Stimulated activated CD4-positive, alpha-beta T cell treated with anti-CD3 and anti-CD28 coated beads, Interleukin-1b, Interleukin-23, amount 100 ng/mL, for 24 hours (primary cell): ENCODE results near the gene TSPAN16.
"Not testable (repeated sequence)": the region's sequence is repeated elsewhere in the genome, so short reads cannot be mapped to it uniquely, and the experiment has no call there.

Experiments used
- DNase-seq, 4 experiments: peaks; one replicate each; pipeline ENCODE4 v3.0.0-alpha.2; 2020; ENCODE audit warnings: low read depth in 4 of 4, low spot score in 1 of 4

TSPAN16 gene

GRCh38 chr19:11300811-11301120 is 4.8 kb downstream of the TSPAN16 start:
- no peak for DNase-seq

GRCh38 chr19:11304936-11305335 is 9.0 kb downstream of the TSPAN16 start:
- no peak for DNase-seq

- no peak for DNase-seq
Observed at GRCh38 chr19:11306337-11306736, 10.4 kb downstream of the TSPAN16 start.

GRCh38 chr19:11320278-11320995 is 24.5 kb downstream of the TSPAN16 start:
- not testable (repeated sequence) for DNase-seq

GRCh38 chr19:11321191-11322126 is 25.5 kb downstream of the TSPAN16 start:
- DNase-seq, result no peak

- DNase-seq, result no peak
Observed at GRCh38 chr19:11322269-11323024, 26.5 kb downstream of the TSPAN16 start.

GRCh38 chr19:11323601-11324078 is 27.7 kb downstream of the TSPAN16 start:
- DNase-seq, result no peak

- DNase-seq, result no peak
Observed at GRCh38 chr19:11324079-11324661, 28.2 kb downstream of the TSPAN16 start.

GRCh38 chr19:11324748-11325389 is 28.9 kb downstream of the TSPAN16 start:
- DNase-seq, result no peak

- no peak for DNase-seq
Observed at GRCh38 chr19:11325544-11325943, 29.6 kb downstream of the TSPAN16 start.

- DNase-seq, result no peak
Observed at GRCh38 chr19:11330127-11330526, 34.2 kb downstream of the TSPAN16 start.

GRCh38 chr19:11331502-11331901 is 35.5 kb downstream of the TSPAN16 start:
- DNase-seq, result no peak

GRCh38 chr19:11332822-11333221 is 36.9 kb downstream of the TSPAN16 start:
- DNase-seq, result no peak

GRCh38 chr19:11333838-11334237 is 37.9 kb downstream of the TSPAN16 start:
- not testable (repeated sequence) for DNase-seq

- no peak for DNase-seq
Observed at GRCh38 chr19:11335449-11336146, 39.6 kb downstream of the TSPAN16 start.

GRCh38 chr19:11337080-11337479 is 41.1 kb downstream of the TSPAN16 start:
- DNase-seq, result no peak

GRCh38 chr19:11338121-11338520 is 42.2 kb downstream of the TSPAN16 start:
- no peak for DNase-seq

- no peak for DNase-seq
Observed at GRCh38 chr19:11338569-11339253, 42.8 kb downstream of the TSPAN16 start.
